ENCODE results near the gene CCDC187. TPM values are rescaled to one million over a fixed set of nuclear protein-coding genes. Genes with fewer than 3 reads are reported as not detected.

The CCDC187 gene
- total and polyA plus RNA-seq, 3 donors from 2014 or later = 13.8 to 61.5 (median 33.4) TPM

DNA sequence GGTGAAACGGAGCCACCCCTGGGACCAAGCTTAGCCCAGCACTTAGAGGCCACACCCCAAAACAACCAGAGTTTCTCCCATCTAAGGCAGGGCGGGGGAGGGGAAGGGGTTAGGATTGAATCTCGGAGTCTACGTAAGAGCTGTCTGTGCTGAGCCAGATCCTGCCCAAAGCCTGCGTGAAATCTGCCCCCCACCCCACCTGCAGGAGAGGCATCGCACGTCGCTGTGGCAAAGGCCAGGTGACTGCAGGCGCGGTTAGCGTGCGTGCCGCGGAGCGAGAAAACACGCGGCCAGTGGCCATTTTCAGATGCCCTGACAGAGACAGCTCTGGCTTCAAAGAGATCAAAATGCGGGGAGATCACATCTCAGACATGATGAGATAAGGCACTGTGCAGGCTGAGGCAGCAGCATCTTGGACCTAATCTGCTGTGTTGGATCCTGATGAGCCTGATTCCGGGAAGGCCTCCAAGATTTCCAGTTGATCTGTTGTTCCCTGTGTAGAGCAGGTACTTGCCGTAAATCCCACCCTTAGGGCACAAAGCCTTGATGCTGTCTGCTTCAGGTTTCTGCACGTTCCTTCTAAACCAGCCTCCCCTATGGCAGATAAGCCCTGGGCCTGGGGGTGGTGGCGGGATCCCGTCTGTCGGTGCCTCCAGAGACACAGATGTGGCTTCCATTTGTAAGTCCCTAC lies 55.8 kb downstream of the CCDC187 start:
- Histone ChIP-seq H3K4me3 (no peak overlapping the region), H3K36me3 (ENCODE audit: low read depth, missing control alignments) (no peaks in the 10 kb centered on the region), H3K27ac (no peak overlapping the region), H3K4me1 (peaks cover 5% of the 10 kb centered on the region), H3K9me3 (no peaks in the 10 kb centered on the region), H3K27me3 (no peaks in the 10 kb centered on the region)
- 91 to 92% methylated on average over 24 of the region's 24 CpGs for WGBS, 2 donors
- DNase-seq = no peak
- intact Hi-C loops (cut with DNase I; ENCODE audit: low total_unique reads) = no loop called here
- TF ChIP-seq, protein P1, sequence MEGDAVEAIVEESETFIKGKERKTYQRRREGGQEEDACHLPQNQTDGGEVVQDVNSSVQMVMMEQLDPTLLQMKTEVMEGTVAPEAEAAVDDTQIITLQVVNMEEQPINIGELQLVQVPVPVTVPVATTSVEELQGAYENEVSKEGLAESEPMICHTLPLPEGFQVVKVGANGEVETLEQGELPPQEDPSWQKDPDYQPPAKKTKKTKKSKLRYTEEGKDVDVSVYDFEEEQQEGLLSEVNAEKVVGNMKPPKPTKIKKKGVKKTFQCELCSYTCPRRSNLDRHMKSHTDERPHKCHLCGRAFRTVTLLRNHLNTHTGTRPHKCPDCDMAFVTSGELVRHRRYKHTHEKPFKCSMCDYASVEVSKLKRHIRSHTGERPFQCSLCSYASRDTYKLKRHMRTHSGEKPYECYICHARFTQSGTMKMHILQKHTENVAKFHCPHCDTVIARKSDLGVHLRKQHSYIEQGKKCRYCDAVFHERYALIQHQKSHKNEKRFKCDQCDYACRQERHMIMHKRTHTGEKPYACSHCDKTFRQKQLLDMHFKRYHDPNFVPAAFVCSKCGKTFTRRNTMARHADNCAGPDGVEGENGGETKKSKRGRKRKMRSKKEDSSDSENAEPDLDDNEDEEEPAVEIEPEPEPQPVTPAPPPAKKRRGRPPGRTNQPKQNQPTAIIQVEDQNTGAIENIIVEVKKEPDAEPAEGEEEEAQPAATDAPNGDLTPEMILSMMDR (IDR thresholded peaks at IDR 0.05) = no peak
- TF ChIP-seq POLR2A (IDR thresholded peaks at IDR 0.05) = no peak

DNA sequence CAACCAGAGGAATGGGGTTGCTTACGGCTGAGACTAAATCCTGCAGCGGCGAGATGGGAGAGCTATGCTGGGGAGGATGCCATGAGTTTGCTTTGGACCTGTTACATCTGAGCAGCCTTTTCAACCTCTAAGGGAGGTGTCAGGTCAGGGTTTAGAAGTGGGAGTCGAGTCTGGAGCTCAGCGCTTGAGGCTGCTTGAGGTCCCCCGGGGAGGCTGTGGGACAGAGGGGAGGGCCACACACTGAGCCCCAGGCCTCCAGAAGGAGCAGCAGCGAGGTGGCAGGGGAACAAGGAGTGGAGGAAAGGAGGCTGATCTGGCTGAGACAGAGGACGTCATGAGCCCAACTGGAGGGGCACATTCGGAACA lies 56.4 kb downstream of the CCDC187 start:
- no peak overlapping the region for H3K4me3 ChIP-seq
- H3K36me3 ChIP-seq (ENCODE audit: low read depth, missing control alignments) = no peaks in the 10 kb centered on the region
- intact Hi-C loops (cut with DNase I; ENCODE audit: low total_unique reads) = no loop called here
- peaks cover 5% of the 10 kb centered on the region for H3K4me1 ChIP-seq
- H3K9me3 ChIP-seq = no peaks in the 10 kb centered on the region
- no peak for TF ChIP-seq POLR2A (IDR thresholded peaks at IDR 0.05)
- TF ChIP-seq, protein P1 (IDR thresholded peaks at IDR 0.05) = no peak
- no peaks in the 10 kb centered on the region for H3K27me3 ChIP-seq
- no peak for DNase-seq
- 49 to 70% methylated on average over 7 to 8 of the region's 9 CpGs for WGBS, 2 donors
- no peak overlapping the region for H3K27ac ChIP-seq

DNA sequence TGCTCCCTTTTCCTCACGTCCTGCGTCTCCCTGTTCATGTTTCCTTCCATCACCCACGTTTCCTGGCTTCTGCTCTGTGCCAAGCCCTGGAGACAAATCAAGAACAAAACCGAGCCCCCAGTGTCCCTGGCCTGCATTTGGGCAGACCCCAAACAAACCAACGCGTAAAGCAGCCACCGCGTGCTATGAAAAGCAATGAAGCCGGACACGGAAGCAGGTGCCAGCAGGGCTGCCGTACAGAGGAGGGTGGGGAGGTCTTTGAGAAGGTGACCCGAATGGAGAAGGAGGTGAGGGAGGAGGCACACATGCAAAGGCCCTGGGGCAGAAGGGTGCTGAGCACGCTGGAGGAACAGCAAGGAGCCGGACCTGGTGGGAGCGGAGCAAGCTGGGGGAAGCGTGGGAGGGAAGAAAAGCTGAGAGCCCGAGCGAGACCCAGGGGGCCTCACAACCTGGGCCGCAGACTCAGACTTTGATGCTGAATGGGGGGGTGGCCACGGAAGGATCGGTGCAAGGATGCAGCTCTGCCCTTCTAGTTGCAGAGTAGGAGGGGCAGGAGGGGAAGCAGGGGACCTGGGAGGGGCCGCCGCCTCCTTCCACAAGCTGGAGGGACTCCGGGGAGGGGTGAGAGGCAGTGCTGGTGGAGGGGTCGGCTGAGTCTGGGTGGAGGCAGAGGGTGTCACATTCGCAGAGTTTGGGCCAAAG lies 56.9 kb downstream of the CCDC187 start:
- H3K4me1 ChIP-seq = peaks cover 5% of the 10 kb centered on the region
- H3K36me3 ChIP-seq (ENCODE audit: low read depth, missing control alignments) = no peaks in the 10 kb centered on the region
- no peak for DNase-seq
- H3K27ac ChIP-seq = no peak overlapping the region
- TF ChIP-seq, protein P1 (IDR thresholded peaks at IDR 0.05) = no peak
- no peak for TF ChIP-seq POLR2A (IDR thresholded peaks at IDR 0.05)
- no peaks in the 10 kb centered on the region for H3K27me3 ChIP-seq
- no peaks in the 10 kb centered on the region for H3K9me3 ChIP-seq
- H3K4me3 ChIP-seq = no peak overlapping the region
- WGBS, 2 donors = 67 to 72% methylated on average over 22 to 26 of the region's 26 CpGs
- intact Hi-C loops (cut with DNase I; ENCODE audit: low total_unique reads) = no loop called here

DNA sequence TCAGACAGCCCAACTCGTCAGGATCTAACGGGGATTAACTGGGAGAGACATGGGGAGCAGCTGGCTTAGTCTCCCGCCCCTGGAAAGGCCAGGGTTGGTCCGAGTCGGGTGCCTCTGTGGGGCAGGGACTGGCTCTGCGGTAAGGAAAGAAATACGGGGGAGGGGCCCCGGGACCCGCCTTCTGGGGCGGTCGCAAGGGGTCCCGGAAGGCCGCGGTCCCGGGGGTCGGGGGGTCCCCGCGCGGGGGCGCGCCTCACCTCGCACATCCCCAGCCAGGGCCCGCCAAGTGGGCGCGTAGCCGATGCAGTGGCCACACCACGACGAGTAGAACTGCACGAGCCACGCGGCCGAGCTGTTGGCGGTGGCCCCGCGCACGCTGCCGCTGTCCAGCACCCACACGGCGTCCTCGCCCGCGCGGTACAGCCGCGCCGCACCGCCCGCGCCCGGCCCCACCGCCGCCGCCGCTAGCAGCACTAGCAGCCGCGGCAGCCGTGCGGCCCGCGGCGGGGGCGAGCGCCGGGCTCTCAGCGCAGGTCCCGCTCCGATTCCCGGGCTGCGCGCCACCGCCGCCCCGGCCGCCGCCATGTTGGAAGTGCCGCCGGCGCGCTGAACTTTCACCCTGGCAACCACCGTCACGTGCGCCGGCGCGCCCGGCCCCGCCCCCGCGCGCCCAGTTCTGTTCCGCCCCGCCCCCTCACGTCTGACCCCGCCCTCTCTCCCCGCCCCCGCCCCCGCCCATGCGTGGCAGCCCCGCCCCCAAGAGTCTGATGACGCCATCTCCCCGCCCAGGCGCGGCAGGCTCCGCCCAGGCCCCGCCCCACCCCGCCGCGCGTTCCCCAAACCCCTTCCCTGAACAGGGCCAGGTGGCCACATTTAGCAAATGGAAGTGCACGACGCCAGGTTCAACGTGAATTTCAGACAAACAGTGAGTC lies 58.4 kb downstream of the CCDC187 start, which contains the start of gene QSOX2:
Gene QSOX2, minus strand, starts transcription at position 594 of the 932 bp plus-strand sequence. Its CDS starts 9 bp downstream, at position 585.
- TF ChIP-seq, protein P1 (IDR thresholded peaks at IDR 0.05) = no peak
- no peak for TF ChIP-seq POLR2A (IDR thresholded peaks at IDR 0.05)

More for the DNA sequence above, 58.4 kb downstream of the CCDC187 start, which contains the start of gene QSOX2:
- WGBS, 2 donors = 1% methylated on average over 15 to 80 of the region's 112 CpGs
- H3K27ac ChIP-seq = peak within 1 kb of the TSS in 1 of 2 donors; percentile 50
- H3K9me3 ChIP-seq = no peaks in the 10 kb centered on the region
- H3K27me3 ChIP-seq = no peaks in the 10 kb centered on the region
- DNase-seq = peak; percentile 91
- intact Hi-C loops (cut with DNase I; ENCODE audit: low total_unique reads) = no loop called here
- H3K4me1 ChIP-seq = peaks cover 5% of the 10 kb centered on the region
- H3K36me3 ChIP-seq (ENCODE audit: low read depth, missing control alignments) = no peaks in the 10 kb centered on the region
- peak within 1 kb of the TSS; percentile 67 to 71 for H3K4me3 ChIP-seq
